ENCODE data around the gene NPLOC4.

The NPLOC4 gene

DNA sequence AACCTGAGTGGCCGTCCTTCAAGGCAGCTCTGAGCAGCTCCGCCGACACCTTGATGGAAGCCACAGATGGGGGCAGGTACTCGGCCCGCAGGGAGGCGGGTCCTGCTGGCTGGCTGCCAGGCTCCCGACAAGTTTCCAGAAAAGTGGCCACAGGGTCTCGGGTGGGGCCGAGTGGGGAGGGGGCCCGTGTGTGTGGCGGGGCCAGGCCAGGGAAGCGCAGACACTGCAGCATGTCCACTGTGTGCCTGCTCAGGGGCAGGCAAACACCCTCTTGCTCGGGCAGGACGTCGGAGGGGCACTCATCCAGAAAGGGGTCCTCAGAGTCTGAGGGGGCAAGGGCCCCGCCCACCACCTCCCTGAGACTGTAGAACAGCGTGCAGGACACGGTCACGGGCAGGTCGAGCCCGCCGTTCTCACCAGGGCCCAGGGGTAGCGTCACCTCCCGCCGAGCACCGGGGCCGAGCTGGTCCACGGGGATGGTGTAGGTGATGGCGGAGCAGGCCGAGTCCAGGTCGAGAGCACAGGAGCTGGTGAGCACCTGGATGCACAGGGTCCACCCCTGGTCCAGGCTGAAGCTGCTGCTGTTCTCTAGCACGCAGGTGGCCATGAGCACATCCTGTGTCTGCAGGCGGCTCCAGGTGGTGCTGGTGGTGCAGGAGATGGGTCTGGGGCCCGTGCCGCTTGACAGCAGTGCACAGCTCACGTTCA, 89.9 kb downstream of the NPLOC4 start:
- H3K27ac ChIP-seq, result no peak overlapping the region
- peaks cover 0 to 20% (median 15%) of the 10 kb centered on the region in 4 donors for H3K4me1 ChIP-seq
- TF ChIP-seq, protein P1, sequence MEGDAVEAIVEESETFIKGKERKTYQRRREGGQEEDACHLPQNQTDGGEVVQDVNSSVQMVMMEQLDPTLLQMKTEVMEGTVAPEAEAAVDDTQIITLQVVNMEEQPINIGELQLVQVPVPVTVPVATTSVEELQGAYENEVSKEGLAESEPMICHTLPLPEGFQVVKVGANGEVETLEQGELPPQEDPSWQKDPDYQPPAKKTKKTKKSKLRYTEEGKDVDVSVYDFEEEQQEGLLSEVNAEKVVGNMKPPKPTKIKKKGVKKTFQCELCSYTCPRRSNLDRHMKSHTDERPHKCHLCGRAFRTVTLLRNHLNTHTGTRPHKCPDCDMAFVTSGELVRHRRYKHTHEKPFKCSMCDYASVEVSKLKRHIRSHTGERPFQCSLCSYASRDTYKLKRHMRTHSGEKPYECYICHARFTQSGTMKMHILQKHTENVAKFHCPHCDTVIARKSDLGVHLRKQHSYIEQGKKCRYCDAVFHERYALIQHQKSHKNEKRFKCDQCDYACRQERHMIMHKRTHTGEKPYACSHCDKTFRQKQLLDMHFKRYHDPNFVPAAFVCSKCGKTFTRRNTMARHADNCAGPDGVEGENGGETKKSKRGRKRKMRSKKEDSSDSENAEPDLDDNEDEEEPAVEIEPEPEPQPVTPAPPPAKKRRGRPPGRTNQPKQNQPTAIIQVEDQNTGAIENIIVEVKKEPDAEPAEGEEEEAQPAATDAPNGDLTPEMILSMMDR (IDR thresholded peaks at IDR 0.05), result no peak
- DNase-seq, result peak in 1 of 2 donors; percentile 67
- no peaks in the 10 kb centered on the region for H3K9me3 ChIP-seq
- no peaks in the 10 kb centered on the region for H3K27me3 ChIP-seq
- H3K4me3 ChIP-seq, result no peak overlapping the region
- intact Hi-C loops (cut with DNase I; ENCODE audit: low total_unique reads), result no loop called here
- peaks cover 47 to 86% (median 75%) of the 10 kb centered on the region in 3 donors for H3K36me3 ChIP-seq

DNA sequence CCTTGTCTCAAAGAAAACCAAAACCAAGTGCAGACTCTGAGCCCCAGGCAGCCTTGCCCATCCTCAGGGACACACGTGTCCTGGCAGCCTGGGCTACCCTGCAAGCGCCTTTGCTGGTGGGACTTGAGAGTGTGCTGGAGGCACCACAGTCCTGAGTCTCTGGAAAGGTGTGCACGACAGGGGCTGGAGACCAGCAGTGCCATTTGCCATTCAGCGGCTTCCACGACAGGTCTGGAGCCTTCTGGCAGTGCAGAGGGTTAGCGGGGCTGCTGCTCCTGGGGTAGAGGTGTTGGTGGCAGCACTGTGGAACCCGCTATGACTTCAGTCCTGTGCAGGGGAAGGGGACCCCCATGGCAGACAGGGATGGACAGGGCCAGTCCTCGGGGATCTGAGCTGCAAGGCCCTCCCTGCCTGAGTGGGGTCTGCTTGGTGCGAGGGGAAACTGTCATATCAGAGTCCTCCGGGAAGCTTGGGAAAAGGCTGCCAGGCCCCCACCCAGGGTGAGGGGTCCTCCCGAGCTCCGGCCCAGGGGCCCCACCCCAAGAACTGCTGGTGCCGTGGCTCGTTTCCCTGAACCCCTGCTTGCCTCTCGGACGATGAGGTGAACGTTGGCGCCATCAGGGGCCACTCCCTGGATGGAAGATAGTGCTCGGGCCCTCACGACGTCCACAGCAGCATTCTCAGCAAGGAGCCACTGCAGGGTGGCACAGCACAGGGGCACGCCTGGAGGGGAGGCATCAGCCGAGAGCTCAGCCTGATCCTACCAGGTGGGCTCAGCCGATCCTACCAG, 91.6 kb downstream of the NPLOC4 start:
- no peak for DNase-seq
- no peak overlapping the region for H3K4me3 ChIP-seq
- intact Hi-C loops (cut with DNase I; ENCODE audit: low total_unique reads), result no loop called here
- H3K27me3 ChIP-seq, result no peaks in the 10 kb centered on the region
- peaks cover 58 to 94% (median 89%) of the 10 kb centered on the region in 3 donors for H3K36me3 ChIP-seq
- TF ChIP-seq, protein P1 (IDR thresholded peaks at IDR 0.05), result no peak
- H3K9me3 ChIP-seq, result no peaks in the 10 kb centered on the region
- peaks cover 0 to 6% (median 3%) of the 10 kb centered on the region in 4 donors for H3K4me1 ChIP-seq
- H3K27ac ChIP-seq, result no peak overlapping the region

DNA sequence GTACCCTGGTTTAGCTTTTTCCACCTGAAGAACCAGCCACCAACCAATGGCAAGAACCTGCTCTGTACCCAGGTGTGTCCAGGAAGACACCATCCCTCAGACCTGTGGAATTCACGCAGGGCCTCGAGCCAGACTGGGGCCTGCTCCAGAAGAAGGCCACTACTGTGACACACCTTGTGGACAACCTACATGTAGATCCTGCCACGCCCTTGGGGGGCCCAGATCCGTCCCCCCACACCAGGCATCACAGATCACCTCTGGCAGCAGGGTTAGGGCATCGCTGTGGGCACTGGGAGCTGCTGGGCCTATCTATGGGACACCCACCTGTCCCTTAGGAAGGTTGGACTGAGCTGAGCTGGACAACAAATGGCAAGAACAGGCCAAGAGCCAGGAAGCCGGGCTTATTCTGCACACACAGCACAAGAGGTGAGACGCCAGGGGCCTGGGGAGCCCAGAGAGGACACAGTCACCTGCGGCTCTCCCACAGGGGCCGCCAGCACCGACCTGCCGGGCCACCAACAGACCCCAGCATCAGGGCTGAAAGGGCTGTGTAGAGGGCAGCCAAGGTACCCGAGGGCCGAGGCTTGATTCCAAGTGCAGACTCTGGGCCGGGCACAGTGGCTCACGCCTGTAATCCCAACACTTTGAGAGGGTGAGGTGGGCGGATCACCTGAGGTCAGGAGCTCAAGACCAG, 92.5 kb downstream of the NPLOC4 start:
- H3K27me3 ChIP-seq, result no peaks in the 10 kb centered on the region
- TF ChIP-seq, protein P1 (IDR thresholded peaks at IDR 0.05), result no peak
- H3K27ac ChIP-seq, result no peak overlapping the region
- no peak for DNase-seq
- no peaks in the 10 kb centered on the region for H3K9me3 ChIP-seq
- intact Hi-C loops (cut with DNase I; ENCODE audit: low total_unique reads), result no loop called here
- peaks cover 61 to 94% (median 90%) of the 10 kb centered on the region in 3 donors for H3K36me3 ChIP-seq
- H3K4me1 ChIP-seq, result no peaks in the 10 kb centered on the region
- no peak overlapping the region for H3K4me3 ChIP-seq

DNA sequence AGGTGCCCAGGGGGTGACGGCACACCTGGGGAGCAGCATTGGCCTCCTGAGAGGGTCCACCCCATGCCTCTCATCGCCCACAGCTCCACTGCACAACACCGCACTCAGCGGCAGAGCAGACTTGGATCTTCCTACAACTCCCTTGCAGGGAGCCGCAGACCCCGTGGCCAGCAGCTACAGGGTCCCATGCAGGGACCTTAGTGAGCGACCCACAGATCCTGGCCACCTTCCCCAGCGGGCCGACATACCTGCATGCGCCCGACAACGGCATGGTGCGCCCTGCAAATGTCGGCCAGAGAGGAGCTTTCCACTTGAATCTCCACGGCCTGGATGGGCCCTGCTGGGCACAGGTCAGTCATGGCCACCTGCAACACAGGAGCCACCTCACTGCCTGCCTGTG, 93.2 kb downstream of the NPLOC4 start:
- H3K27ac ChIP-seq, result no peak overlapping the region
- no peaks in the 10 kb centered on the region for H3K4me1 ChIP-seq
- no peak overlapping the region for H3K4me3 ChIP-seq
- no peaks in the 10 kb centered on the region for H3K27me3 ChIP-seq
- TF ChIP-seq, protein P1 (IDR thresholded peaks at IDR 0.05), result no peak
- no peaks in the 10 kb centered on the region for H3K9me3 ChIP-seq
- peaks cover 57 to 95% (median 95%) of the 10 kb centered on the region in 3 donors for H3K36me3 ChIP-seq
- no peak for DNase-seq
- intact Hi-C loops (cut with DNase I; ENCODE audit: low total_unique reads), result no loop called here

DNA sequence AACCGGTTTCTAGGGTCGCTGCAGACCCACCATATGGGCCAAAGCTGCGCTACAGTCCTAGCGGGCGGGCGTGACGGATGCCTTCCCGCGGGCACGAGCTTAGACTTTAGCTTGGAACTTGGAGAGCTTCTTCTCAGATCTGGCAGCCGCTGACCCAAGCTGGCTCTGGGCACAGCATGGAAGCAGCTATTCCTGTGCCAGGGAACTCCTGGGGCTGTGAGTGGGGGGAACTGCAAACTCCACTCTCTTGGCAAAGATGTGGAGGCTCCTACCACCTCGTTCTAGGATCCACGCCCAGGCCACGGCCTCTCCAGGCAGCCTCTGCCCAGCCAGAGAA, 93.6 kb downstream of the NPLOC4 start:
- Histone ChIP-seq H3K27me3 (no peaks in the 10 kb centered on the region), H3K9me3 (no peaks in the 10 kb centered on the region), H3K4me3 (no peak overlapping the region), H3K36me3 (peaks cover 56 to 96% (median 95%) of the 10 kb centered on the region in 3 donors), H3K4me1 (no peaks in the 10 kb centered on the region), H3K27ac (no peak overlapping the region)
- TF ChIP-seq, protein P1 (IDR thresholded peaks at IDR 0.05), result no peak
- intact Hi-C loops (cut with DNase I; ENCODE audit: low total_unique reads), result no loop called here
- no peak for DNase-seq

Data from tibial artery (tissue), 4 donors.